HG03571 (cell line): ENCODE data around the gene CAMK1D.

Source experiments
- ATAC-seq: cut with Tn5 transposase; IDR thresholded peaks from one replicate; pipeline ENCODE4 v1.9.1; 2021; ENCODE audit not compliant: unreplicated experiment

CAMK1D gene

DNA sequence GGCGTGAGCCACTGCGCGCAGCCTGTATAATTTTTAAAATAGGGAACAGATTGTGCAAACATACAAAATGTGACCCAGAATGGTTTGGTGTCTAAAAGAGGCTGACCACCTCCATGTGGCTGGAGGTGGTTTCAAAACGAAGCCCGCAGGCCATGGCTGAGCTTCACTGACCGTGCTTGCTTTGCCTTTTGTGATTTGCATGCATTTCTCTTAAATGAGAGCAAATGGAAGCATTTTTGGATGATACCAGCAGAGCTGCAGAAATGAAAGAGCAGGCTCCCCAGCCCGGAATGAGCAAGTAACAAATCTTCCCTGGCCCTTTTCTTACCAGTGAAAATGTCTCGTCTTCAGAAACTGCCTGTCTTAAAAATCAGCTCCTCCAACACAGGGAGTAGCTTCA lies 239.9 kb downstream of the CAMK1D start:
- no peak for ATAC-seq

DNA sequence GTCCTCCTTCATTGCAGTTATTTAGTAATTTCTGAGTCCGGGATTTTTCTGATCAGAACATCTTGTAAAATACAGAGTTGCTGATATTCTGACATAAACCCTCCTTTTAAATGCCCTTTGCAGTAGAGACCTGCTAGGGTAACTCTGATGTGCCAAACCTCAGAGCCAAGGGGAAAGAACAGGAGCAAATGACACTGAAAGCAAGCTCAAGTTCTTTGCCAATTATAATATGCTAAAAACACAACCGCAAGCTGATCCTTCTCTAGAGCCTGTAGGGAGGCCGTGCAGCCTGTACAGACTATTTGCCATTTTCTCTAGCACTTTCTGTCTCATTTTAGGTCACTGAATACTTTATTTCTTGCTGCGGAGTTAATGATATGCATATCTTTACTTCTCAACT lies 240.4 kb downstream of the CAMK1D start:
- ATAC-seq, result no peak

DNA sequence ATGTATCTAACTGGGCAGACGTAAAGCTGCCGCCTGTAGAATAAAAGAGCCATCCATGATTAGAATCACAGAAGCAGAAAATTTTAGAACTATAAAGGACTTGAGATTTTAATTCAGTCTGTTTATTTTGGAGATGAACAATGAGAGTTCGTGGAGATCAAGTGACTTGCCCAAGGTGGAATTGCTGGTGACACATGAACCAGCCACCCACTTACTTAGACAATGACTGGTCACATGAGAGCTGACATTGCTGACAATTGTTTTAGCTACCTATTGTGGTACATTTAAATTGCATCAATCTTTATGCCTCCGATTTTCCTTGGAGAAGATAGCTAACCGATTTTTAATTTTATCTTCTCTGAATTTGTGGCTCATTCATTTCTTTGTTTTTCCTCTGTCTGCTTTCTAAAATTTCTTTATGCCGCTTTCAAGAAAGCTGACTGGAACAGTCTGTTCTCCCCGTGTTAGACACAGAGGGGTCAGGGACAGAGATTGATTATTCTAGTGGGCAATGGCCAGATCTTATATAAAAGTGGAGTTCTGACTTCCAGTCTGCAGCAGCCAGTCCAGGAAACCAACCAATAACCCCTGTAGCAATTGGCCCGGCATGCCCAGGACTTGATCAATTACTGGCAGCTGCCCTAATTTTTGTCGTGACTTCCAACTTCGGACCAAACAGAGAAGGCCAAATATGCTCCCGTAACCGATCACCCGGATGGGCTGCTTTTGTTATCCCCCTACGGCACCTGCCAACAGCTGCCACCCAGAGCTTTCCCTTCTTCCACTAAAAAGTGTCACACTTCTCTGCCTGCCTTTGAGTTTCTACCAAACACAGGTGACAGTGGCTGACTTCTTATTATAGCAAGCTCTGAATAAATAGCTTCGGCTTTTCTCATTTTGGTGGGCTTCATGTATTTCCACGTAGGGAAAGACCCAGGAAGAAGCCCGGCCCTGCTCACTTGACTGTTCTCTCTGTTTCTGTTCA lies 241.6 kb downstream of the CAMK1D start:
- ATAC-seq, result no peak

DNA sequence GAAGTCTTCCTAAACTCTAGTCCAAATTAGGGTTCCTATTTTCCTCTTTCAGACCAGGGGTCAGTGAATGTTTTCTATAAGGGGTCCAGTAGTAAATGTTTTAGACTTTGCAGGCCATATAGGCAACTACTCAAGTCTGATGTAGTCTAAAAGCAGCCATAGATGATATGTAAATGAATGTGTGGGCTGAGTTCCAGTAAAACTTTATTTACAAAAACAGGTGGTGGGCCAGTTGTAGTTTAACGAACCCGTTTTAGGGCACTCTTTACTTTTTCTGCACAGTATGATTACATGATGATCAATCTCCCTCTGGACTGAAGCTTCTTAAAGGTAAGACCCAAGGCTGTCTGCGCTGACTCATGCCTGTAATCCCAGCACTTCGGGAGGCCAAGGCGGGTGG lies 243.6 kb downstream of the CAMK1D start:
- no peak for ATAC-seq

GRCh38 chr10:12594448-12594944 lies 245.1 kb downstream of the CAMK1D start:
- ATAC-seq, result no peak

GRCh38 chr10:12595936-12596576 lies 246.7 kb downstream of the CAMK1D start:
- ATAC-seq, result no peak

DNA sequence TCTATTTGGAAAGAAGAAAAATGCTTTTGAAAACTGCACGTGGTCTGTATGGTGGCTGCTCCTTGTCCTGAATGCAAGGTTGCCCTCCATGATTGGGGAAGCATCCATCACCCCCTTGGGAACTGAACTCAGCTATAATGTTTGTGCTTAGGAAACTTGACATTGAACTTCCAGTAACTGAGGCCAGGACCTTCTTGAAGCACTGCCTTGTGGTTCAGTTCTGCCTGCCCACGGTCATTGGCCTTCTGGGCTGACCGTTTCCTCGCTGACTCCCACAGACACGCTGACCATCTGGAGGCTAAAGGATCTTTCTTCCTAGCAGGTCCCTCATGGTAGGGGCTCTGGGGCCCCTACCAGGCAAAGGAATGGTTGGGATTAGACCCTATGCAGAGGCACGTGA lies 247.8 kb downstream of the CAMK1D start:
- no peak for ATAC-seq

DNA sequence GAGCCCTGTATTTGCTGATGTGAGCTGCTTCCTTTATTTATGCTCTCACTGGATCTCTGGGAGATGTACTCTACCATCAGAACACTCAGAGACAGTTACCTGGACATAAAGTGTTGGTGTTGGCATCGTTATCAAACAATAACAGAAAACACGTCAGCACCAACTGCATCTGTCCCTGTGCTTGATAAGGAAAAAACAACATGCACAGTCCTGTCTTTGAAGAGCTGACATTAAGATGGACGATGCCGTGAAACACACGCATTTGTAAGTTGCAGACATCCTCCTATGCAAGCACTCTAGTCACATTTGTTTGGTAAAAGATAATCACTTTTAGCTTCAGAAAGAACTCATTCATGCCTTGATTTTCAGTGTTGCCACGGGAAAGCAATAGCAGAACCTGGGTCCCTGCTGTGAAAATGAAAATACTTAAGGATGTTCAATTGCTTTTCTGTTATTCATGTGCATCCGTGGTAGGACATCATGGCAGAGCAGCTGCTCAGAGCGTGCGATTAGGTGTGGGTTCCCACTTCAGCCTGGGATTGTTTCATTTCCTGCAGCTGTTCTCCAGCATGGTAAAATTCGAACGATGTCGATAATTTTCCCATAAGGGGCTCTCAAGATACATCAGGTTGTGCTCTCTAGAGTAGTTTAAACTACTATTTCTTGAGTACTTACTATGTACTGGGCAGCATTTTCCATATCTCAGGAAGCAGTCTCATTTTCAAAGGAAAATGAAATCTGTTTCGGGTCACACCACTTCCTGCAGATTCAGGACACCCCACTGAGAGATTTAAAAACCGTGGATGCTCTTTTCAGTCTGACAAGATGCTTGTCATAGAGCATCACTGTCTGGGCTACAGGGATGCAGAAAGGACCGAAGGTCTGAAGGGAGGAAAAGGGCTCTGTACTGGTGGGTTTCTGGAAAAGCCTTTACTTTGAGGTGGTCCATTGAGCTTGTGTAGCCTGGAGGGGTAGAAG lies 248.7 kb downstream of the CAMK1D start:
- no peak for ATAC-seq

DNA sequence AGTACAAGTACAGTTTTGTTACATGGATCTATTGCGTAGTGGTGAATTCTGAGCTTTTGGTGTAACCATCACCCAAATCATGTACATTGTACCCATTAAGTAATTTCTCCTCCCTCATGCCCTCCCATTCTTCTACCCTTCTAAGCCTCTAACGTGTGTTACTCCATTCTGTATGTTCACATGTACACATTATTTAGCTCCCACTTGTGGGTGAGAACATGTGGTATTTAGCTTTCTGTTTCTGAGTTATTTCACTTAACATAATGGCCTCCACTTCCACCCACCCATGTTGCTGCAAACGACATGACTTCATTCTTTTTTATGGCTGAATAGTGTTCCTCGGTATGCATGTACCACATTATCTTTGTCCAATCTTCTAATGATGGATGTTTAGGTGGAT lies 251.3 kb downstream of the CAMK1D start:
- no peak for ATAC-seq

DNA sequence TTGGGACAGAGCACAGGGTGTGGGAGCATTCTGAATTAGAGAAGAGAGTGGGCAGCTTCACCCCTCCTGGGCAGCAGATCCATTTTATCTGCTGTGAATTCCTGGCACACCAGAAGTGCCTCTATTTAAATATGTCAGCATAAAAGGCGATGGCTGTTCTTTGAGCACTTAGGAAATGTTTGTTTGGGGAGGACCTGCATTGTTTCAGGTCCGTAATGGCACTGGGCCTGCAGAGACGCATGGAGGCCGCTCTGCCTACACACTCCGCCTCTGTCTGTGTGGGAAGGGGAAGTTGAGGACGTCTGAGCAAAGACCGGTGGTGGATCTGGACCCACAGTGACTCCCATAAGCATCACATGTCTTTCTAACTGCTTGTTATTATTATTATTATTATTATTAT lies 253.2 kb downstream of the CAMK1D start:
- ATAC-seq, result no peak

GRCh38 chr10:12603766-12604470 lies 254.6 kb downstream of the CAMK1D start:
- no peak for ATAC-seq

- ATAC-seq, result peak; percentile 75
These were observed 256.4 kb downstream of the CAMK1D start for GRCh38 chr10:12605580-12606405.

DNA sequence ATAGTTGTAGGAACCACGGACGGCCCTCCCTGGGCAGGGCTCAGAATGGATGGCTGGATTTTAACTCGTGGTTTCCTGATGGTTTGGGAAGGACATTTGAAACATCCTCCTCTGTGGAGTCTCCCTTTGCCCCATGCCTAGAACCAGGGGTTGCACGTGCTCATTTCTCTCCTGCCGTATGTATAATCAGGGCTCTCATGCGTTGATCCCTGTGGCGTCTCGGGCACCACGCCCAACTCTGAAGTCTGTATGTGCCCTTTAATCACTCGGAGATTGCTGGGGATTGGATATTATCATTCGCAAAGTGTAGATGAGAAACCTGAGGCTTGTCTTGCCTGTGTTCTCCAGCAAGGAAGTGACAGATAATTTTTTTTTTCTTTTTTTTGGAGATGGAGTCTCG lies 257.1 kb downstream of the CAMK1D start:
- no peak for ATAC-seq

DNA sequence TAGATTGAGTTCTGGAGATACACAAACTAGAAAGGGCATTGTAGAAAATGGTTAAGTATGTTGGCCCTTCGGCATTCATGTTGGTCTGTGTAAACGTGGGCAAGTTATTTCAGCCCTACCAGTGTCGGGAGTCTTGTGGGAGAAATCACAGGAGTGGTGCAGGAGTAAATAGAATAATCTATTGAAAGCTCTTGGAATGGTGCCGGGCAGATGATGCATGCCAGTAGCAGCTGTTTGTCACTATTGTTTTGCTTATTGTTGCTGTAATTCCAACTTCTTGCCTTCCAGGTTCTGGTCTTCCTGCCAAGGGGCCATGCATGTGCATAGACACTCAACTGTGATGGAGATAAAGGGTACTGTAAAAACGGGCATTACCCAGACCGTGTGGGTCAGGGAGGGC lies 259.4 kb downstream of the CAMK1D start:
- no peak for ATAC-seq

DNA sequence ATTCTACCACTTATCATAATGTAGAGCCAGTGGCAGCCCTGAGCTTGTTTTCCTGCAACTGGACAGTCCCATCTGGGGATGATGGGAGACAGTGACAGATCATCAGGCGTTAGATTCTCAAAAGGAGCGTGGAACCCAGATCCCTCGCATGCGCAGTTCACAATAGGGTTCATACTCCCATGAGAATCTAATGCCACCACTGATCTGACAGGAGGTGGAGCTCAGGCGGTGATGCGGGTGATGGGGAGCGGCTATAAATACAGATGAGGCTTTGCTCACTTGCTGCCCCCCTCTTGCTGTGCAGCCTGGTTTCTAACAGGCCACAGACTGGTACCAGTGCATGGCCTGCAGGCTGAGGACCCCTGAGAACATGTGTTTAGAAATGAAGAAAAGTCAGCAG lies 260.1 kb downstream of the CAMK1D start:
- ATAC-seq, result no peak

DNA sequence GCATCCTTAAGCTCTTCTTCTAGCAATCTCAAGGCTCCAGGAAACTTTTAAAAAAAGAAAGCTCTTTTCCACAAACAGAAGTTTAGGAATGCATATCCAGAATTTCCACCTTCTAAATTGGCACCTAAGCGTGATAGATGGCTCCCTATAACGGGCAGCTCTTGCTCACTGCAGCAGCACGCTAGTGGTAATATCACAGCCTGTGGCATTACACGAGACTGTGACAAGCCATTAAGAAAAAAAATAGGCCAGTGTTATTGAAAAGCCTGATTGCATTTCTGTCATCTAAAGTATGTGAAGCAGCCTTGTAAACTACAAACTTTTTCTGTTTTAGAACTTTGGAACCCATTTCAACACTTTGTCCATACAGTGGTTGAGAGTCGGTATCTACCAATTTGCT lies 263.8 kb downstream of the CAMK1D start:
- no peak for ATAC-seq

DNA sequence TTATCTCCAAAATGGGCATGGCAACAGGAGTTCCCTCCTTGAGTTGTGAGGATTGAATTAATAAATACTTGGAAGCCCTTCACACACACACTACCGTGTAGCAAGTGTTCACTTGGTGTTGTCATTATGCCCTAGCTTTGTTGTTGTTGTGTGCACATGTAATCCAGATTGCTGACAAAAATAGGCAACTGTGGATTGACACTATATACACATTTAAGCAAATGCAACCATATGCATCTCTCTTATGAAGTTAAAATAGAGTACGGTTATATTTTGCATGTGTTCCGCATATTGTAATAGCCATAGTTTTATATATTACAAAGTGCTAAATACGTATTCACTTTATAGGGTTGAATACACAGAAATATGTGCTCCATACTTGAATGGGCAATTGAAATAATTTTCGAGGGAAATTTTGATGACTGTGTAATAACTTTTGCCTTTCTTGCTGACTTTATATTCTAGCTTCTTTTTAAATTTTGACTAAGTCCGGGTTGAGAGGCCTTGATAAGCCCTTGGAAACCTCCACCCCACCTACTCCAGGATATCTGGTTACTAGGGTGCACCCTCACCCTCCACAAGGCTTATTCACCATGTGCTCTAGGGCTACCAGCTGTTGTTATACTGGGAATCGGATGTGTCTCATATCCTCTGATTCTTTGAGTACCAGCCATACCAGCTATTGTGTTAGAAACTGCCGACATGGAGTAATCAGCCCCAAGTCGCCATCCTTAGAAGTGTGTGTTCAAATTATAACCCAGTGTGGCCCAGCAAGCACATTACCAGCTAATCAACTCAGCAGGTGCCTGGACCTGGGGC lies 265.0 kb downstream of the CAMK1D start:
- ATAC-seq, result no peak

DNA sequence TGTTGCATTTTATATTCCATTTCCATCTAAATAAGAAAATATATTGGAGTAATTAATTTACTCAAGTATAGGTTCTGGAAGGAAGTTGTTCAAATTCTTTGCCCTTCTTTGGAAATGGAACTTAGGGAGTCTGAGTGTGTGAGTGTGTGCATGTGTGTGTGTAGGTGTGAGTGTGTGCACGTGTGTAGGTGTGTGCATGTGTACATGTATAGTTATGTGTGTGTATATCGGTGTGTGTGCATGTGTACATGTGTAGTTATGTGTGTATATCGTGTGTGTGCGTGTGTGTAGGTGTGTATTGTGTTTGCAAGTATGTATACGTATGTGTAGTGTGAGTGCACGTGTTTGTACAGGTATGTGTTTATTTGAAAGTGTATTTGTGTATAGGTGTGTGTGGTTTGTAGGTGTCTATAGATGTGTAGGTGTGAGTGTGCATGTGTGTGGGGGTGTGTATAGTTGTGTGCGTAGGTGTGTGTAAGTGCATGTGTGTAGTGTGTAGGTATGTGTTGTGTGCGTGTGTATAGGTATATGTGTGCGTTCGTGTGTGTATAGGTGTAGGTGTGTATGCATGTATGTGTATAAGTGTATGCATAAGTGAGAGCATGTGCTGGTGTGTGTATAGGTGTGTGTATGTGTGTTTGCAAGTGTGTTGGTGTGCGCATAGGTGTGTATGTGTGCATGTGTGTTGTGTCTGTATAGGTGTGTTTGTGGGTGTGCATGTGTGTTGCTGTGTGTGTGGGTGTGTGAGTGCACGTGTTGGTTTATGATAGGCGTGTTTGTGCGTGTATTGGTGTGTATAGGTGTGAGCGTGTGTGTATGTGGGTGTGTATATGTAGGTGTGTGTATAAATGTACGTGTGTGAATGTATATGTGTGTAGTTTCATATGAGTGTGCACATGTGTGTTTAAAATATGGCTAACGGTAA lies 266.2 kb downstream of the CAMK1D start:
- no peak for ATAC-seq
